Measurements from ENCODE around the gene THRSP. TPM values are rescaled to one million over a fixed set of nuclear protein-coding genes. Genes with fewer than 3 reads are reported as not detected.
"Not testable (repeated sequence)": the region's sequence is repeated elsewhere in the genome, so short reads cannot be mapped to it uniquely, and the experiment has no call there.

Gene THRSP, protein sequence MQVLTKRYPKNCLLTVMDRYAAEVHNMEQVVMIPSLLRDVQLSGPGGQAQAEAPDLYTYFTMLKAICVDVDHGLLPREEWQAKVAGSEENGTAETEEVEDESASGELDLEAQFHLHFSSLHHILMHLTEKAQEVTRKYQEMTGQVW
- total RNA-seq: not detected

DNA sequence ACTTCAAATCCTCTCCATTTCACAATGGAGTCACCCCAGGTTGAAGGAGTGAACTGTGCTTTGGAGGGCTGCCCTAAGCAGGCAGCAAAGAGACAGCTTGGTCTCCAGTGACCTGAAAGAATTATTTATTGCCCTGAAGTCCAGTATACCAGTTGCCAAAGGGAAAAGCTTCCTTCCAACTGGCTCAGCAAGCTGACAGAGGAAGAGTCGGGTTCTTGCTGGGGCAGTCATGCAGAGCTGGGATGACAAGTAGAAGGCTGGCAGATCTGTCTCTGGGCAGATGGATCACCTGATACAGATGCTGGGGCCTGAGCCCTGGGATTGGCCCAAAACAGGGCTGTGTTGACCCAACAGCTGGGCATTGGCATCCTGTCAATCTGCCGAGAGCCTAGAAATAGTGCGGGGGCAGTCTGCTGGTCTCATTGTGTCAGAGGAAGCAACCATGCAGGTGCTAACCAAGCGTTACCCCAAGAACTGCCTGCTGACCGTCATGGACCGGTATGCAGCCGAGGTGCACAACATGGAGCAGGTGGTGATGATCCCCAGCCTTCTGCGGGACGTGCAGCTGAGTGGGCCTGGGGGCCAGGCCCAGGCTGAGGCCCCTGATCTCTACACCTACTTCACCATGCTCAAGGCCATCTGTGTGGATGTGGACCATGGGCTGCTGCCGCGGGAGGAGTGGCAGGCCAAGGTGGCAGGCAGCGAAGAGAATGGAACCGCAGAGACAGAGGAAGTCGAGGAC lies at the start of gene THRSP:
Gene THRSP, plus strand, starts transcription at position 422 of the 742 bp plus-strand sequence. Its CDS starts 21 bp downstream, at position 443.
- Histone ChIP-seq H3K4me1 (peaks cover 0 to 14% of the 10 kb centered on the region in 2 donors), H3K36me3 (peaks cover 6 to 7% of the 10 kb centered on the region in 2 donors), H3K27ac (no peak within 1 kb of the TSS), H3K27me3 (no peaks in the 10 kb centered on the region), H3K9me3 (no peaks in the 10 kb centered on the region), H3K4me3 (no peak within 1 kb of the TSS)
- intact Hi-C loops (cut with DNase I): no loop called here
- TF ChIP-seq, protein P1, sequence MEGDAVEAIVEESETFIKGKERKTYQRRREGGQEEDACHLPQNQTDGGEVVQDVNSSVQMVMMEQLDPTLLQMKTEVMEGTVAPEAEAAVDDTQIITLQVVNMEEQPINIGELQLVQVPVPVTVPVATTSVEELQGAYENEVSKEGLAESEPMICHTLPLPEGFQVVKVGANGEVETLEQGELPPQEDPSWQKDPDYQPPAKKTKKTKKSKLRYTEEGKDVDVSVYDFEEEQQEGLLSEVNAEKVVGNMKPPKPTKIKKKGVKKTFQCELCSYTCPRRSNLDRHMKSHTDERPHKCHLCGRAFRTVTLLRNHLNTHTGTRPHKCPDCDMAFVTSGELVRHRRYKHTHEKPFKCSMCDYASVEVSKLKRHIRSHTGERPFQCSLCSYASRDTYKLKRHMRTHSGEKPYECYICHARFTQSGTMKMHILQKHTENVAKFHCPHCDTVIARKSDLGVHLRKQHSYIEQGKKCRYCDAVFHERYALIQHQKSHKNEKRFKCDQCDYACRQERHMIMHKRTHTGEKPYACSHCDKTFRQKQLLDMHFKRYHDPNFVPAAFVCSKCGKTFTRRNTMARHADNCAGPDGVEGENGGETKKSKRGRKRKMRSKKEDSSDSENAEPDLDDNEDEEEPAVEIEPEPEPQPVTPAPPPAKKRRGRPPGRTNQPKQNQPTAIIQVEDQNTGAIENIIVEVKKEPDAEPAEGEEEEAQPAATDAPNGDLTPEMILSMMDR (IDR thresholded peaks at IDR 0.05): no peak
- no peak for DNase-seq (ENCODE audit: low spot score in 2 of 2)

DNA sequence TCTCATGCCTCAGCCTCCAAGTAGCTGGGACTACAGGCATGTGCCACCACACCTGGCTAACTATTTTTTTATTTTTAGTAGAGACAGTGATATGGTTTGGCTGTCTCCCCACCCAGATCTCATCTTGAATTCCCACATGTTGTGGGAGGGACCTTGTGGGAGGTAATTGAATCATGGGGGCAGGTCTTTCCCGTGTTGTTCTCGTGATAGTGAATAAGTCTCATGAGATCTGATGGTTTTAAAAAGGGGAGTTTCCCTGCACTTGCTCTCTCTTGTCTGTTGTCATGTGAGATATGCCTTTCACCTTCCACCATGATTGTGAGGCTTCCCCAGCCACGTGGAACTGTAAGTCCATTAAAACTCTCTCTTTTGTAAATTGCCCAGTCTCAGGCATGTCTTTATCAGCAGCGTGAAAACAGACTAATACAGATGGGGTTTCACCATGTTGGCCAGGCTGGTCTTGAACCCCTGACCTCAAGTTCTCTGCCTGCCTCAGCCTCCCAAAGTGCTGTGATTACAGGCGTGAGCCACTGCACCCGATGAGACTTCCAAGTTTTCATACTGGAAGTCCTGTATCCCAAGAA lies 48.6 kb upstream of the THRSP start:
- H3K27ac ChIP-seq; H3K9me3 ChIP-seq; H3K36me3 ChIP-seq; intact Hi-C loops (cut with DNase I); DNase-seq (ENCODE audit: low spot score in 2 of 2); H3K27me3 ChIP-seq; H3K4me1 ChIP-seq; H3K4me3 ChIP-seq: not testable (repeated sequence)

DNA sequence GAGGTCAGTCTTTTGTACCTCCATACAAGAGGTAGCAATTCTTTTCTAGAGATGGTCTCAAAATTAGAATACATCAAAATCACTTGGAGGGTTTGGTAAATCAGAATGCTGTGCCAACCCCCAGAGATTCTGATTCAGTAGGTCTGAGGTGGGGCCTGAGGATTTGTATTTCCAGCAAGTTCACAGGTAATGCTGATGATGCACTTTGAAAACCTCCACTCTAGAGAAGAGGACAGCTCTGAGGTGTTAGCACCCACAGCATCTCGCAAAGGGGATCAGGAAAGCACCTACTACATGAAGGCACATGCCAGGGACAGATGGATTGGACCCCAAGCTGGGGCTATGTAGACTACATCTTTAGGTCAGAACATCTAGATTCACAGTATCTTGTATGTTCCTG lies 47.8 kb upstream of the THRSP start:
- intact Hi-C loops (cut with DNase I): no loop called here
- TF ChIP-seq, protein P1 (IDR thresholded peaks at IDR 0.05): no peak
- Histone ChIP-seq H3K9me3 (no peaks in the 10 kb centered on the region), H3K27me3 (no peaks in the 10 kb centered on the region), H3K4me1 (no peaks in the 10 kb centered on the region), H3K4me3 (no peak overlapping the region), H3K36me3 (no peaks in the 10 kb centered on the region), H3K27ac (no peak overlapping the region)
- DNase-seq (ENCODE audit: low spot score in 2 of 2): no peak

DNA sequence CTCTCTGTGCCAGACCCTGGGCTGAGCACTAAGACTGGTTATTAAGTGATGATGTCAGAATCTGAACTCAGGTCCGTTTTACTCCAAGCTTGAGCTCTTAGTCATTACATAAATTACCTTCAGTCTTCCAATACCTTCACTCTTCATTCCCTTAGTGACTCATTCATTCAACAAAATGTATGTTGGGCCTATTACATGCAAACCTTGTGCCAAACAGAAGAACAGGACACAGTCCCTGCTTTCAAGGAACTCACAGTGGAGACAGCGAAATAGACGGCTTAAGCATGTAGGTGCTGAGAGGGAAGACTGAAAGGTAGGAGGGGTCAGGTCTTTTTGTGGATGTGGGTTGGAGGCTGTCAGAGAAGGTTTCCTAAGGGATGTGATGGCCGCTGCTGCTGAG lies 43.9 kb upstream of the THRSP start:
- Histone ChIP-seq H3K27me3 (no peaks in the 10 kb centered on the region), H3K9me3 (no peaks in the 10 kb centered on the region), H3K27ac (no peak overlapping the region), H3K4me1 (peaks cover 0 to 2% of the 10 kb centered on the region in 2 donors), H3K36me3 (no peaks in the 10 kb centered on the region), H3K4me3 (no peak overlapping the region)
- intact Hi-C loops (cut with DNase I): no loop called here
- TF ChIP-seq, protein P1 (IDR thresholded peaks at IDR 0.05): no peak
- no peak for DNase-seq (ENCODE audit: low spot score in 2 of 2)

DNA sequence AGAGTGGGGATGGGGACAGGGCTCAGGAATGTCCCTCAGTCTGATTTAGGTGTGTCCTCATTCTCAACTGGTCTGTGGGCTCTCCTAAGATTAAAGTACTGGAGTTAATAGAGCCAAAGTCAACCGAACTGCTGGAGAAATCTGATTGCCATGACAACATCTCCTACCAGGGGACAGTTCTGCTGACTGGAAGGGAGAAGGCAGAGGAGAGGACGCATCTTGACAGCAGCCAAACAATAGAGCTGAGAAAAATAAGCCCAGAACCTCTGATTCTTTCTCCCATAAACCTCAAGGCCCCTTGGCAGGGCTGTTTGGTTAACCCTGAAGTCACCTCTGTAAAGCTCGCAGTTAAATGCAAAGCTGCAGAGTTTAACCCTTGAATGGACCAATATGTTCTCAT lies 43.4 kb upstream of the THRSP start:
- Histone ChIP-seq H3K4me3 (no peak overlapping the region), H3K27ac (no peak overlapping the region), H3K27me3 (no peaks in the 10 kb centered on the region), H3K36me3 (no peaks in the 10 kb centered on the region), H3K9me3 (no peaks in the 10 kb centered on the region), H3K4me1 (peaks cover 0 to 2% of the 10 kb centered on the region in 2 donors)
- no peak for DNase-seq (ENCODE audit: low spot score in 2 of 2)
- intact Hi-C loops (cut with DNase I): no loop called here
- TF ChIP-seq, protein P1 (IDR thresholded peaks at IDR 0.05): no peak

DNA sequence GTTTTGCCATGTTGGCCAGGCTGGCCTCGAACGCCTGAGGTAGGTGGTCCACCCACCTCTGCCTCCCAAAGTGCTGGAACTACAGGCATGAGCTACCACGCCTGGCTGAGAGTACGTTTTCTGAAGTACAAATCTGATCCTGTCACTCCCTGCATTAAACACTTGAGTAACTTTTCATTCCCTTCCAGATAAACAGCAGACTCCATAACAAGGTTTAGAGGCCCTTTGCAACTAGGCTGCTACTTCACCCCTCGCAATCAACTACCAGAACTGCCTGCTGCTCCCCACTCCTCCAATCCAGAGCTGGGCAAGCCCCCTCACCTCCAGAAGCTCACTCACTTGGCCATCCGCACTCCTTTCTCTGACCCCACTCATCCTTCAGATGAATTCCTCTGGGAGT lies 42.0 kb upstream of the THRSP start:
- no peaks in the 10 kb centered on the region for H3K9me3 ChIP-seq
- no peaks in the 10 kb centered on the region for H3K27me3 ChIP-seq
- no peak for DNase-seq (ENCODE audit: low spot score in 2 of 2)
- TF ChIP-seq, protein P1 (IDR thresholded peaks at IDR 0.05): no peak
- H3K27ac ChIP-seq: no peak overlapping the region
- H3K4me1 ChIP-seq: peaks cover 0 to 2% of the 10 kb centered on the region in 2 donors
- no peaks in the 10 kb centered on the region for H3K36me3 ChIP-seq
- intact Hi-C loops (cut with DNase I): no loop called here
- no peak overlapping the region for H3K4me3 ChIP-seq
